Tibial nerve (tissue), 4 donors: Measurements from ENCODE around the gene SUN5. TPM values are rescaled to one million over a fixed set of nuclear protein-coding genes. Genes with fewer than 3 reads are reported as not detected.

Source experiments
- DNase-seq, 2 donors: peaks; one replicate each; pipeline ENCODE4 v3.0.0-alpha.2; 2019; ENCODE audit warnings: low spot score in 2 of 2
- H3K27ac ChIP-seq, 4 donors: fragments of 200-600 bp; sonication (generic) in 3 of 4; one replicate each; pipeline ENCODE4 v1.5.1; 2017 to 2019; ENCODE audit warnings: mild to moderate bottlenecking in 1 of 4
- H3K27me3 ChIP-seq, 2 donors: fragments of 200-600 bp; sonication (generic) in 1 of 2; one replicate each; pipeline versions ENCODE4 v1.5.1 to v1.6.0; 2017 to 2019
- H3K36me3 ChIP-seq, 3 donors: fragments of 200-600 bp; sonication (generic); one replicate each; pipeline ENCODE4 v1.5.1; 2018 to 2019
- H3K4me1 ChIP-seq, 4 donors: fragments of 200-600 bp; sonication (generic) in 3 of 4; one replicate each; pipeline ENCODE4 v1.5.1; 2017 to 2019
- H3K4me3 ChIP-seq, 4 donors: fragments of 200-600 bp; sonication (generic) in 3 of 4; one replicate each; pipeline ENCODE4 v1.5.1; 2017 to 2019; ENCODE audit warnings: mild to moderate bottlenecking in 1 of 4, moderate library complexity in 1 of 4
- H3K9me3 ChIP-seq, 4 donors: fragments of 200-600 bp; sonication (generic) in 3 of 4; one replicate each; pipeline ENCODE4 v1.5.1; 2017 to 2019
- EP300 ChIP-seq, 2 donors: sonication (generic); formaldehyde crosslinking; IDR thresholded peaks; one replicate each; pipeline ENCODE4 v1.6.1; 2017; ENCODE audit warnings: antibody characterized with exemption in 2 of 2, mild to moderate bottlenecking in 1 of 2
- POLR2A ChIP-seq, 2 donors: fragments of 450-650 bp; IDR thresholded peaks; one replicate each; pipeline ENCODE4 v1.6.1; 2017; ENCODE audit warnings: antibody characterized with exemption in 2 of 2, mild to moderate bottlenecking in 2 of 2, moderate library complexity in 2 of 2
- WGBS, 2 donors: methylation state at CpG; one replicate each; pipeline ENCODE4 v1.1.5; 2018; 5-methylcytosine and 5-hydroxymethylcytosine counted together
- total RNA-seq, 4 donors: library from RNA; depleted of rRNA; stranded (reverse); fragments of >200 nt; gene quantifications; one replicate each; pipeline ENCODE4 v1.1.0, GENCODE V29; 2016
- TF ChIP-seq, protein P1 (sequence below), 5 experiments: fragments of 200-600 bp in 3 of 5; fragments of 450-650 bp in 2 of 5; sonication (generic) in 3 of 5; IDR thresholded peaks; one replicate each; pipeline ENCODE4 v1.5.1; 2016 to 2019; ENCODE audit warnings: antibody characterized with exemption in 5 of 5, mild to moderate bottlenecking in 3 of 5, moderate library complexity in 2 of 5

SUN5 gene
- total RNA-seq, 4 donors from 2014 or later, result not detected

DNA sequence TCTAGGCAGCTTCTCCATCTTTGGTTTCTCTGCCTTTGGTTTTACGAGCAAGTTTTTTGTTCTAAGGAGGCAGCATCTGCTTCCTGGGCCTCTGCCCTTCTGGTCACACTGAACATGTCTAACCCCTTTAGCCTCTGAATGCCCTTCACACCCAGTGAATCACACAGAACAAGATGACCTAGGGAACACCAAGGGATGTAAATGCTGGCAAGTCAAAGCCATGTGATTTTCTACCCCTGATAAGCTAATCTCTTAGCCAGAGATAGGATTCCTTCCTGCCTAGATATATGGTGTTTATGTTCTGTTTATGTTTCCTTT lies 20.0 kb upstream of the SUN5 start:
- TF ChIP-seq EP300 (IDR thresholded peaks at IDR 0.05) (no peak), POLR2A (IDR thresholded peaks at IDR 0.05) (no peak)
- TF ChIP-seq, protein P1, sequence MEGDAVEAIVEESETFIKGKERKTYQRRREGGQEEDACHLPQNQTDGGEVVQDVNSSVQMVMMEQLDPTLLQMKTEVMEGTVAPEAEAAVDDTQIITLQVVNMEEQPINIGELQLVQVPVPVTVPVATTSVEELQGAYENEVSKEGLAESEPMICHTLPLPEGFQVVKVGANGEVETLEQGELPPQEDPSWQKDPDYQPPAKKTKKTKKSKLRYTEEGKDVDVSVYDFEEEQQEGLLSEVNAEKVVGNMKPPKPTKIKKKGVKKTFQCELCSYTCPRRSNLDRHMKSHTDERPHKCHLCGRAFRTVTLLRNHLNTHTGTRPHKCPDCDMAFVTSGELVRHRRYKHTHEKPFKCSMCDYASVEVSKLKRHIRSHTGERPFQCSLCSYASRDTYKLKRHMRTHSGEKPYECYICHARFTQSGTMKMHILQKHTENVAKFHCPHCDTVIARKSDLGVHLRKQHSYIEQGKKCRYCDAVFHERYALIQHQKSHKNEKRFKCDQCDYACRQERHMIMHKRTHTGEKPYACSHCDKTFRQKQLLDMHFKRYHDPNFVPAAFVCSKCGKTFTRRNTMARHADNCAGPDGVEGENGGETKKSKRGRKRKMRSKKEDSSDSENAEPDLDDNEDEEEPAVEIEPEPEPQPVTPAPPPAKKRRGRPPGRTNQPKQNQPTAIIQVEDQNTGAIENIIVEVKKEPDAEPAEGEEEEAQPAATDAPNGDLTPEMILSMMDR (IDR thresholded peaks at IDR 0.05), result no peak
- H3K27ac ChIP-seq, result no peak overlapping the region
- no peaks in the 10 kb centered on the region for H3K36me3 ChIP-seq
- H3K27me3 ChIP-seq, result no peaks in the 10 kb centered on the region
- no peak overlapping the region for H3K4me3 ChIP-seq
- WGBS, 2 donors, result 56 to 75% methylated on average over 1 of the region's 1 CpG
- H3K9me3 ChIP-seq, result no peaks in the 10 kb centered on the region
- H3K4me1 ChIP-seq, result no peaks in the 10 kb centered on the region
- no peak for DNase-seq

GRCh38 chr20:33023439-33024242 lies 19.4 kb upstream of the SUN5 start:
- DNase-seq, result no peak
- H3K27ac ChIP-seq, result no peak overlapping the region
- H3K4me1 ChIP-seq, result no peaks in the 10 kb centered on the region
- H3K27me3 ChIP-seq, result no peaks in the 10 kb centered on the region
- H3K9me3 ChIP-seq, result no peaks in the 10 kb centered on the region
- H3K36me3 ChIP-seq, result no peaks in the 10 kb centered on the region
- H3K4me3 ChIP-seq, result no peak overlapping the region
- TF ChIP-seq POLR2A (IDR thresholded peaks at IDR 0.05), result no peak
- no peak for TF ChIP-seq EP300 (IDR thresholded peaks at IDR 0.05)
- TF ChIP-seq, protein P1 (IDR thresholded peaks at IDR 0.05), result no peak
- WGBS, 2 donors, result 69 to 79% methylated on average over 6 of the region's 6 CpGs

- no peak for TF ChIP-seq EP300 (IDR thresholded peaks at IDR 0.05)
- TF ChIP-seq, protein P1 (IDR thresholded peaks at IDR 0.05), result no peak
- no peak for TF ChIP-seq POLR2A (IDR thresholded peaks at IDR 0.05)
- 79 to 90% methylated on average over 7 of the region's 7 CpGs for WGBS, 2 donors
- H3K27ac ChIP-seq, result no peak overlapping the region
These were observed 18.6 kb upstream of the SUN5 start for GRCh38 chr20:33022694-33023438.

DNA sequence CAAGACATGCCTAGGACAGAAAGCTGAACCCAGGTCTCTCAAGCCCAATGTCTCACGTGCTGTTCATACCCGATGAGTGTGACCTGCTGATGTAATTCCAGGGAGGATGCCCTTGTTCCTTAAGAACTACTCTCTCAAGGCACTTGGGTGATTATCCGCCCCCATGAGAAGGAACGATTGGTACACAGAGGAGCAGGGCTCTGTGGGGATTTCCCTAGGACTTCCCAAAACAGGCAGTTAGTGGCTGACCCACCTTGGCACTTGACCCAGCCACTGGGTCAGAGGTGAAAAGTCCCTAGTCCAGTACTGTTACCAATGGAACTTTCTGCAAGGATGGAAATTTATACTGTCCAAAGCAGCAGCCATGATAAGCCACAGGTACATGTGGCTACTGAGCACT lies 18.1 kb upstream of the SUN5 start:
- Histone ChIP-seq H3K36me3 (no peaks in the 10 kb centered on the region), H3K4me1 (no peaks in the 10 kb centered on the region), H3K27ac (no peak overlapping the region), H3K27me3 (no peaks in the 10 kb centered on the region), H3K9me3 (no peaks in the 10 kb centered on the region), H3K4me3 (no peak overlapping the region)
- 67 to 68% methylated on average over 4 of the region's 4 CpGs for WGBS, 2 donors
- no peak for TF ChIP-seq EP300 (IDR thresholded peaks at IDR 0.05)
- TF ChIP-seq, protein P1 (IDR thresholded peaks at IDR 0.05), result no peak
- no peak for TF ChIP-seq POLR2A (IDR thresholded peaks at IDR 0.05)
- no peak for DNase-seq

More at GRCh38 chr20:33022694-33023438, 18.6 kb upstream of the SUN5 start:
- Histone ChIP-seq H3K27me3 (no peaks in the 10 kb centered on the region), H3K4me3 (no peak overlapping the region), H3K4me1 (no peaks in the 10 kb centered on the region), H3K36me3 (no peaks in the 10 kb centered on the region), H3K9me3 (no peaks in the 10 kb centered on the region)
- DNase-seq, result no peak

DNA sequence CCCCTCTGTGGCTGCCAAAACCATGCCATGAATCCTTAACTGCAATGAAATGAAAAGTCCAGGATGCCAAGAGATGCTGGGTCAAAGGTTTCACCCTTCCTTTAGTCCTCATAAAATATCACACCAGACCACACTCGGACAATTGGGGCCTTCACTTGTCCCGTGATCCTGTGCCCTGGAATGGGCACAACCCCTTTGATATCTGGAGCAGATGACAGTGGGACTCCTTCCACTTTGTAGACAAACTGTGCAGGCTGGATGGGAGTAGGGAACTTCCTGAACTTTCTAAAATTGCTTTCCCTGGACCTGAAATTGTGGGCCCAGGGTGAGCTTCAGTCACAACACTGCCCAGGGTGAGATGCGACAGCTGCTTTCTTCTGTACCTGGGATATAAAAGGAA lies 17.6 kb upstream of the SUN5 start:
- DNase-seq, result no peak
- Histone ChIP-seq H3K9me3 (no peaks in the 10 kb centered on the region), H3K4me3 (no peak overlapping the region), H3K27ac (no peak overlapping the region), H3K27me3 (no peaks in the 10 kb centered on the region), H3K4me1 (no peaks in the 10 kb centered on the region), H3K36me3 (no peaks in the 10 kb centered on the region)
- WGBS, 2 donors, result 57 to 67% methylated on average over 3 of the region's 3 CpGs
- TF ChIP-seq EP300 (IDR thresholded peaks at IDR 0.05), result no peak
- TF ChIP-seq, protein P1 (IDR thresholded peaks at IDR 0.05), result no peak
